Retina (tissue), 1 donor: ENCODE results near the gene ASB3.
"Not testable (repeated sequence)": the region's sequence is repeated elsewhere in the genome, so short reads cannot be mapped to it uniquely, and the experiment has no call there.

Experiments
- DNase-seq: peaks from one replicate; pipeline ENCODE4 v3.0.0-alpha.2; 2016

ASB3 gene, protein sequence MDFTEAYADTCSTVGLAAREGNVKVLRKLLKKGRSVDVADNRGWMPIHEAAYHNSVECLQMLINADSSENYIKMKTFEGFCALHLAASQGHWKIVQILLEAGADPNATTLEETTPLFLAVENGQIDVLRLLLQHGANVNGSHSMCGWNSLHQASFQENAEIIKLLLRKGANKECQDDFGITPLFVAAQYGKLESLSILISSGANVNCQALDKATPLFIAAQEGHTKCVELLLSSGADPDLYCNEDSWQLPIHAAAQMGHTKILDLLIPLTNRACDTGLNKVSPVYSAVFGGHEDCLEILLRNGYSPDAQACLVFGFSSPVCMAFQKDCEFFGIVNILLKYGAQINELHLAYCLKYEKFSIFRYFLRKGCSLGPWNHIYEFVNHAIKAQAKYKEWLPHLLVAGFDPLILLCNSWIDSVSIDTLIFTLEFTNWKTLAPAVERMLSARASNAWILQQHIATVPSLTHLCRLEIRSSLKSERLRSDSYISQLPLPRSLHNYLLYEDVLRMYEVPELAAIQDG

DNA sequence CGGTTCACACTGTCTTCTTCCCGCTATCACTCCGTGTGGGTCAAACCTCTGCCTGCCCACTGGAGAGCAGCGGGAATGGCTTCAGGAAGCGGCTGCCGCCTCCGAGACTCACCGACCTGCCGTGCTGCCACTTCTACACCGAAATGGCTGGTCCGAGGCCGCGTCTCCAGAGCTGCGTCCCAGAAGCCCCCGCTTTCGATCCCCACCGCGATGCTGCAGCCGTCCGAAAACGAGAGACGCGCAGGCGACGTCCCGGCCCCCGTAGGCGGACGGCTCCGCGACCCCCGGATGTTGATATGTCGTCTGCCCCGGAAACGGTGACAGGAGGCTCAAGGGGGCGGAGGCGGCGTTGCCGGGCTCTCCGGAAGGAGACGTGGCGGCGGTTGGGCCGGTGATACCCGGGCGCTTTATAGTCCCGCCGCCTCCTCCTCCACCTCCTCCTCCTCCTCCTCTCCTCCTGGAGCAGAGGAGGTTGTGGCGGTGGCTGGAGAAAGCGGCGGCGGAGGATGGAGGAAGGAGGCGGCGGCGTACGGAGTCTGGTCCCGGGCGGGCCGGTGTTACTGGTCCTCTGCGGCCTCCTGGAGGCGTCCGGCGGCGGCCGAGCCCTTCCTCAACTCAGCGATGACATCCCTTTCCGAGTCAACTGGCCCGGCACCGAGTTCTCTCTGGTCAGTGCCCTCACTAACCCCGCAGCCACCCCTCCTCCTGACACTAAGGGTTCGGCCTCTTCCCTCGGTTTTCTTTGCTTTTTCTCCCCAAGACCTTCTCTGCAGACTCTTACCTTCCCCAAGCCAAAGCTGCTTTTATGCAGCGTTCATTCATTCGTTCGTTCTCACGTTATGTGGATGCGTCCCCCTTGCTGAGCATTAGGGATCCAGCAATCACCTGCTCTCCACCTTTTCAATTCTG is at the start of gene ASB3, which contains the start of gene ERLEC1:
Gene ASB3 (minus strand): TSS at position 249 of the 909 bp plus-strand sequence. CDS start 21,381 bp downstream, outside the sequence.
Gene ERLEC1 (plus strand): TSS at position 340 of the 909 bp plus-strand sequence. CDS start 167 bp downstream, at position 507.
- DNase-seq: peak; percentile 95

DNA sequence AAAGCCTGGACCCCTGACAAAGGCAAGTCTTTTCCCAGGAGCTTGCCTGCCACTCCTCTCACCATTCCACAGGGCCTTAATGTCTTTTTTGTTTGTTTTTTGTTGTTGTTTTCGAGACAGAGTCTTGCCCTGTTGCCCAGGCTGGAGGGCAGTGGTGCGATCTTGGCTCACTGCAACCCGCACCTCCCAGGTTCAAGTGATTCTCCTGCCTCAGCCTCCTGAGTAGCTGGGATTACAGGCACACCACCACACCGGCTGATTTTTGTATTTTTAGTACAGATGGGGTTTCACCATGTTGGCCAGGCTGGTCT is 43.2 kb upstream of the ASB3 start:
- not testable (repeated sequence) for DNase-seq

DNA sequence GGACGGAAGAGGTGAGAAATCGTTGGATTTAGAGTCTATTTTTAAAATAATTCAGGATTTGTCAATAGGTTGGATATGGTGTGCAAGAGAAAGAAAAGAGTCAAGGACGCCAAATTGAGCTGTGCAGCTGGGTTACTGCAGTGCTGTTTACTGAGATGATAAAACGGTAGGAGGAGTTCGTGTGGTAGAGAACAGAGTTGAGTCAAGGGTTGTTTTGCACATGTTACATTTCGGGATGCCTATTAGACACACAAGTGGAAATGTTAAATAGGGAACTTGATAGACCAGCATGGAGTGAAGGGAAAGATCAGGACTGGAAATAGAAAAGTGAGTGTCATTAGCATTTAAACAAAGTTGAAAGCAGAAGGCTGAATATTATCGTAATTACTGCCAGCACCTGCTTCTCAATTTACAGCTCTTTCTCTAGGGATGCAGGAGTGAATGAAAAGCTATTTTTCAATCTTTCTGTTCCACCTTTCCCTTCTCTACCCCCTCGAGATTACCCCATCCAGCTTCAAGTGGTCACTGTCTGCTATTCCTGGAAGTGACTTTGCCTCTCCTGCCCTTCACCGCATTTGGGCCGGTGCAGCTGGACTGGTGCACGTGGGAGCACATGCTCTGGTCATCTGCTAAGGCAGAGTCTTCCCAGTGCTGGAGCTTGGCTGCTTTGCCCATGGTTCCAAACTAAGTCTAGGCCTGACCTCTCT is 42.7 kb upstream of the ASB3 start:
- DNase-seq: no peak

DNA sequence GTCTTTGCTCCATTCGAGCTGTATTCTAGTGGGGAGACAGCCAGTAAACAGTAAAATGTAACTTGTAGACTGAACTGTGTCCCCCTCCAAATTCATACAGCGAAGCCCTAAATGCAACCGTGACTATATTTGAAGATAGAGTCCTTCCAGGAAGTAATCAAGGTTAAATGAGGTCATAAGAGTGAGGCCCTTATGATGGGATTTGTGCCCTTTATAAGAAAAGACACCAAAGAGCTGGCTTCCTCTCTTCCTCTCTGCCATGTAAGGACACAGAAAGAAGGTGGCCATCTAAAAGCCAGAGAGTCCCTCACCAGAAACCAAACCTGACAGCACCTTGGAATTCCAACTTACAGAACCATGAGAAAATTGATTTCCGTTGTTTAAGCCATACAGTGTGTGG is 41.6 kb upstream of the ASB3 start:
- DNase-seq: no peak

DNA sequence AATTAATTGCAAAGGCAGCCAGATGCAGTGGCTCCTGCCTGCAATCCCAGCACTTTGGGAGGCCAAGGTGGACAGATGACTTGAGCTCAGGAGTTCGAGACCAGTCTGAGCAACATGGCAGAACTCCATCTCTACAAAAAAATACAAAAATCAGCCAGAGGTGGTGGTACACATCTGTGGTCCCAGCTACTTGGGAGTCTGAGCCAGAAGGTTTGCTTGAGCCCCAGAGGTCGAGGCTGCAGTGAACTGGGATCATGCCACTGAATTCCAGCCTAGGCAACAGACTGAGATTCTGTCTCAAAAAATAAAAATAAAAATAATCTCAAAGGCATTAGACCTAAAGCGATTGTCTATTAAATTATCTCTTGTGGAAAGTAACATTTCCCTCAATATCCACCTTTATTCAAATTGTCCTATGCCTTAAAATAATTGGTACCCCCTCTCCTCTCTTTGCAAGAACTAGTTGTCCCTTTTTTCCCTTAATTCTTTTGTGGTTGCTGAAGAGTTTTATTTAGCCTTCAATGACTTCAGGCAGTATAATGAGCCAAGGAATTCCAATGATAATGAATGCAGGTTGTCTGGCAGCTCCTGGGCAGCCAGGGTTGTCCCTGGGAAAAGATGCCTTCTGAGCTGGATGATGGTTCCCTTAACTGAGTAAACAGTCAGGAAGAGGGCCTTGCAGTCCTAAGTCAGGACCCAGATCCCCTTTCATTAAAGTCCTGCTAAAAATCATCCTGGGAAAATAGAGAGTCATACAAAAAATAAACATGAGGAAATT is 40.8 kb upstream of the ASB3 start:
- no peak for DNase-seq

DNA sequence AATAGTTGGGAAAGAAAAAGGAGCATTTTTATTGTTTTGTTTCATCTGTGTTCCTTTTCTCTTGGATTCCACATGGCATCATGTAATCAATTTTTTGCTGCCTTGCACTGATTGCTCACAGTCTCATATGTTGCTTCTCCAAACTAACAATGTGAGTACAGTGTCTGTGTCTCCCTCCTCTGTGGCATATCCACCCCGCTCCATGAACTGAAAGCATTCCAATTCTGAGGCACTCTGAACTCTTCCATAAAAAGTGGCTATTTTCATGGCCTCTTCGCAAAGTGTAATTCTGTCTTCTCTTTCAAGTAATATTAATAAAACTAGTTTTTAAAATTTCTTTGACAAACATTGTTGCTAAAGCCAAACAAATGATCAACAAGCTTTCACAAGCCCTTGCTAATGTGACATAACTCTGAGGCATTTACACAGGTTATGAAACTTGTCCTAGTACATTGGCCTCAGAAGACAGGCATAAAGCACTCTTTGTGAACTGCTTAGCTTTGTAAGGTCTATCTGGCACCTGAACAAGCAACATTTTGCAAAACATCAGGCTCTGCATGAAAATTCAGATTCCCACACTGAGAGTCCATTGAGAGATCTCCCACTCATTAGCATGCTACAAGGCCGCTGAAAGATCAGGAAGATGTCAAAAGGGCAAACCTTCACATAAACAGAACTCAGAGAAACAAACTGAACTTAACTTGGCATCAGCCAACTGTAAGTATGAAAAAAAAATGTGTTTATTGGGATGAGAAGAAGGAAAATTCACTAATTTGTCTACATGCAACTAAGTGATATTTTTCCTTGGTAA is 40.0 kb upstream of the ASB3 start:
- DNase-seq: peak; percentile 13

DNA sequence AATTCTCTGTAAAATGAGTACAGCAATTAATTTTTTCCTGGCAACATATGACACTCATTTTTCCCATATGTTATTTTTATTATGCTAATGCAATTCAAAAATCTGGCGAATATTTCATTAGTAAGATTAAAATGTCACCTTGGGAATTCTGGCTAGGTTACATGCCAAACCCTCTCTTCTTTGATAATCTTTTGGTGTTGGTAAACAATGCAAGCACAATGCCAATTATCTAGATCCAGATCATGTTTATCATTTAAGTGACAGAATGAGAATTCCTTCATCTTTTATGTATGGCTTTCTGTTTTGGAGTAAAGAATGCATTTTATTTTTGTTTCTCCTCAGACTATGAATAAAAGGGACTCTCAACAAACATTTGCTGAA is 39.3 kb upstream of the ASB3 start:
- no peak for DNase-seq

DNA sequence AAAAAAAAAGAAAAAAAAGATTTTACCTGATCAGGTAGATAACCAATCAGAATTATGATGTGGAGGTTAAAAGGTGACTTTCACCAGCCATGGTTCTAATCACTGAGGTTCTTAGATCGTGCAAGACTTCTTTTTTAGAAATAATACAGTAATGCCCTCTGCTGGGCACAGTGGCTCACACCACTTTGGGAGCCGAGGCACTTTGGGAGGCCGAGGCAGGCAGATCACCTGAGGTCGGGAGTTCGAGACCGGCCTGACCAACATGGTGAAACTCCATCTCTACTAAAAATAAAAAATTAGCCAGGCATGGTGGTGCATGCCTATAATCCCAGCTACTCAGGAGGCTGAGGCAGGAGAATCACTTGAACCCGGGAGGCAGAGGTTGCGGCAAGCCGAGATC is 36.9 kb upstream of the ASB3 start:
- not testable (repeated sequence) for DNase-seq

DNA sequence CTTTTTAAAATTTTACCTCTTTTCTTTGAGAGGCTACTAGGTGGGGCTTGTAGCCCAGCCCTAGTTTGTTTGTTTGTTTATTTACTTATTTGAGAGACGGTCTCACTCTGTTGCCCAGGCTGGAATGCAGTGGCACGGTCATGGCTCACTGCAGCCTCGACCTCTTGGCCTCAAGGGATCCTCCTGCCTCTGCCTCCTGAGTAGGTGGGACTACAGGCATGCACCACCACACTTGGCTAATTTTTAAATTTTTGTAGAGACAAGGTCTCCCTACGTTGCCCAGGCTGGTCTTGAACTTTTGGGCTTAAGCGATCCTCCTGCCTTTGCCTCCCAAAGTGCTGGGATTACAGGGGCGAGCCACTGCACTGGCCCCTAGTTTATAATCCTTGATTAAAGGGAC is 35.1 kb upstream of the ASB3 start:
- no peak for DNase-seq

DNA sequence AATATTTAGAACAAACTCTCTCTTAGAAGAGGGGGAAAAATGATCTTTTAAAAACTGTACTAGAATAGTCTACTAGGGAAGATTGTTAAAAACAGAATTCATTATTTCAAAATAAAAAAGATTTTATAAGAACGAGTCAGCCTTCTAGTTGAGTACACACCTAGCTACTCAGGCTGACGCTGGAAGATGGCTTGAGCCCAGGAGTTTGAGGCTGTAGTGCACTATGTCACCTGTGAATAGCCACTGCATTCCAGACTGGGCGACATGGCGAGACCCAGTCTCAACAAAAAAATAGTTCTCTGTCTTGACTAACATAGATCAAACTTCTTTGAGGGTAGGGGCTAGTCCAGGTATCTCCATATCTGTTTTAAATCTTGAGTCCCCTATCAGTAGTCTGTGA is 34.0 kb upstream of the ASB3 start:
- no peak for DNase-seq

DNA sequence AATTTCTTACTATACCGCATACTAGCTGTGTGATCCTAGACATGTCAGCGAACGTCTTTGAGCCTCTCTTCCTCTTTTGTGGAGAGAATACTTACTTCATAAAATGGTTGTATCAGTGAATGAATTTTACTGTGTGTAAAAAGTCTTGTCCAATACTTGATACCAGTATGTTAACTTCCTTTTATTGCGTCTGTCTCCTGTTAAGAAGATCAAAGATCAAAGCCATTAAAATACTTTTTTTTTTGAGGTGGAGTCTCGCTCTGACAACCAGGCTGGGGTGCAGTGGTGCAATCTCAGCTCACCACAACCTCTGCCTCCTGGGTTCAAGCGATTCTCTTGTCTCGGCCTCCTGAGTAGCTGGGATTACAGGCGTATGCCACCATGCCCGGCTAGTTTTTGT is 33.3 kb upstream of the ASB3 start:
- no peak for DNase-seq

DNA sequence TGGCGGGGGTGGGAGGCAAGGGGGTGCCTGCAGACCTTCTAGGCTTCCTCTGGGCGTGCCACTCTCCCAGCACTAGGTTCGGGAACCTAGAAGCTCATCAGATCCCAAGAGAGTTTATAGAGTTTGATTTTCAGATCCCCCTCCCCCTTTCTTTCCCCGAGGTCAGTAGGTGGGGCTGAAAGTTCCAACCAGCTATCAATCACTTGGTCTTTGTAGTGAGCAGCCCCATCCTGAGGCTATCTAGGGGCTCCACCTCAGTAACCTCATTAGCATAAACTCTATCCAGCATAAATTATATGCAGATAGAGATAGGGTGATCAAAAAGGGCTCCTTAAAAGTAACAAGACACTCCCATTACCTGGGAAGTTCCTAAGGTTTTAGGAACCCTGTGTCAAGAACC is 32.9 kb upstream of the ASB3 start:
- no peak for DNase-seq

DNA sequence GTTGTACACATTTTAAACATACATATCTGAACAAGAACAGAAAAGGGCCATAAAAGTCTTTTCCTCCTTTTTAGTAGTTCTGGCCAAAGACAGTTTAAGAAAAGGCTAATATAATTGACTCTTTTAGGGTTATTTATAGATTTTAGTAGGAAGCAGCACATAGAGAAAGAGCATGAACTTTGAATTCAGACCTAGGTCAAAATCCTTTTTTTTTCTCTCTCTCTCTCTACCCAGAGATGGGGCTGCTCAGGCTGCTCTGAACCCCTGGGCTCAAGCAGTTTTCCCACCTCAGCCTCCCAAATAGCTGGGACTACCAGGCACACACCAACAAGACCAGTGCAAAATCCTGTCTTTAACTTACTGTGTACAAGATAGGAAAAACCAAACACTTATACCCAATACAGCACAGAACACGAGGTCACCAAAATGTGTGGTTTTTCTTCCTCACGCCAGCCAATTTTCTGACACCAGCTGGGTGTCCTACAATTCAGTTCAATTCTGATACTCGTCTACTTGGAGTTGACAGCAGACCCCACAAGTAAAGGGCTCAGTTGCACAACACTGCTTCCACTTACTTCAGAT is 32.2 kb upstream of the ASB3 start:
- DNase-seq: no peak

DNA sequence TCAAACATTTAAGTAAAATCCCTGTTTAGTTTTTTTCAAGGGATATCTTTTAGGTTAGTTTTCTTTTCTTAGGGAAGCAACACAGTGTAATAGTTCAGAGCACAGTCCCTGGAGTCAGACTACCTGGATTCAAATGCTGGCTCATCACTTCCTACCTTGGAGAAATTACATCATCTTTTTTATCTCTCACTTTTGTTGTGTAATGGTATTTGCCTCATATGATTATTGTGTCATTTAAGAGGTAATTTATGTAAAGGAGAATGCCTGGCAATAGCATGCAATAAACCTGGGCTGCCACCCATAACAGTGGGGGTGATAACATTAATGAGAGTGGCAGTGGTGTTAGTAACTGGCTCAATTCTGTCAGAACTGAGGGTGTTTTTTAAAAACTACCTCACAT is 26.4 kb upstream of the ASB3 start:
- no peak for DNase-seq

DNA sequence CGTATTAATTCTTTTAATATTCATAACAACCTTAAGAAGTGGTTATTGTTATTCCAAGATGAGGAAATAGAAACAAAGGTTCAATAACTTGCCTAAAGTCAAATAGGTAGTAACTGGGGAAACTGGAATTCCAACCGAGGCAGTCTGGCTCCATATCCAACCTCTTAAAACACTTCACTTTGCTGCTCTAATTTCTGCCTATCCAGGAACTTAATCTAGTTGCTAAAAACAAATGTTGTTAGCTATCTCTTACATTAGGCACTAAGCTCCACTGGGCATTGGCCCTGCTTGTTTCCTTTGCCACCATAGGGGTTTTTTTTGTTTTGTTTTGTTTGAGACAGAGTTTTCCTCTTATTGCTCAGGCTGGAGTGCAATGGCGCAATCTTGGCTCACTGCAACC is 24.8 kb upstream of the ASB3 start:
- no peak for DNase-seq

DNA sequence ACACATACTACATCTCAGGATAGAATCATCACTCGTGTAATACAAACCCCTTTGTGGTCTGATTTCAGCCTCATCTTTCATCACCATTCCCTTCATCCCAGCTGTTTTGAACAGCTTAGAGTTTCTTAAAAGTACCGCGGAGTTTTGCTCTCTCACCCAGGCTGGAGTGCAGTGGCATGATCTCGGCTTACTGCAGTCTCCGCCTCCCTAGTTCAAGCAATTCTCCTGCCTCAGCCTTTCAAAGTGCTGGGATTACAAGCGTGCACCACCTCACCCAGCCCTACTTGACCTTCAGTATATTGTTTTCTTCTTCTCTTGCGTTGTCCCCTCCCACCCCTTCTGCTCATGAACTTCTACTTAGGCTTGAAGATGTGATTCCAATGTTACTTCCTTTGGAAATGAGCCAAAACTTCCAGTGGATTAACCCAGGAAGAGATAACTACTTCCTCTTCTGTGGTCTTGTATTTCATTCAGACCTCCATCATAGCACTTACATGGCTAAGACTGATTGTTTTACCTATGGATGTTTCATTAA is 15.9 kb upstream of the ASB3 start:
- DNase-seq: no peak

DNA sequence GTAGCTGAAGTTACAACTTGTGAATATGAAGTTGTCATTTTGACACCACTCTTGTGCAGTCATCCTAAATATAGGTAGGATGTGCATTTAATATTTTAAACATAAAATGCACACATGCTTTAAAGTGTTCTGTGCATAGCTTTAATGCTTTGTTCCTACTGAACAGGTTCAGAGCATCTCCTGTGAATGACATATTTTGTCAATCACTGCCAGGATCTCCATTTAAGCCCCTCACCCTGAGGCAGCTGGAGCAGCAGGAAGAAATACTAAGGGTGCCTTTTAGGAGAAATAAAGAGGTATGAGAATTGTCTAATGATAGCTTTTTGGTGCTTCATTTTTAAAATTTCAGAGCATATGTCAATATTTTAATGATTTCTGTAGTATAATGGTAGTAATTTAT is 14.8 kb upstream of the ASB3 start:
- DNase-seq: no peak

DNA sequence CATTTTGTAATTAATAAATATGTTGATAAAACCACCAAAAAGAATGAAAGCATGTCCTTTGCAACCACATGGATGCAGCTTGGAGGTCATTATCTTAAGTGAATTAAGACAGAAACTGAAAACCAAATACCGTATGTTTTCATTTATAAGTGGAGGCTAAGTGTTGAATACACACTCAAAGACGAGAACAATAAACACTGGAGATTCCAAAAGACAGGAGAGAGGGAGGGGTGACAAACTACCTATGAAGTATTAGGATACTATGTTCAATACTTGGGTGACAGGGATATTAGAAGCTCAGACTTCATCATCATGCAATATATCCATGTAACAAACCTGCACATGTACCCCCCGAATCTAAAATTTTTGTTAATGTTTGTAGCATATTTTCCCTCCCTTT is 7.1 kb upstream of the ASB3 start:
- DNase-seq: no peak

DNA sequence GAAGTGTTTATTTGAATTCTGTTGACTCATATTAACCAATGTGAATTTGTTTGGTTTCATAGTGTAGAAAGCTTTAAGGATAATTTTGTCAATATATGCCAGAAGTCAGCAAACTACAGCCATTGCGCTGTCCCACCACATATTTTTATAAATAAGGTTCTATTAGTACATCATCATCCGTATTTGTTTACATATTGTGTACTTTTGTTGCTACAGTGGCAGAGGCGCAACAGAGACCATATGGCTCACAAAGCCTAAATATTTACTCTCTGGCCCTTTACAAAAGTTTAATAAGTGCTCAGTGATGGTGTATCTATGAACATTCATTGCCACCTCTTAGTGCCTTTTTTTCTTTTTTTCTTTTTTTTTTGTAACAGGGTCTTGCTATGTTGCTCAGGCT is 6.5 kb upstream of the ASB3 start:
- DNase-seq: no peak

DNA sequence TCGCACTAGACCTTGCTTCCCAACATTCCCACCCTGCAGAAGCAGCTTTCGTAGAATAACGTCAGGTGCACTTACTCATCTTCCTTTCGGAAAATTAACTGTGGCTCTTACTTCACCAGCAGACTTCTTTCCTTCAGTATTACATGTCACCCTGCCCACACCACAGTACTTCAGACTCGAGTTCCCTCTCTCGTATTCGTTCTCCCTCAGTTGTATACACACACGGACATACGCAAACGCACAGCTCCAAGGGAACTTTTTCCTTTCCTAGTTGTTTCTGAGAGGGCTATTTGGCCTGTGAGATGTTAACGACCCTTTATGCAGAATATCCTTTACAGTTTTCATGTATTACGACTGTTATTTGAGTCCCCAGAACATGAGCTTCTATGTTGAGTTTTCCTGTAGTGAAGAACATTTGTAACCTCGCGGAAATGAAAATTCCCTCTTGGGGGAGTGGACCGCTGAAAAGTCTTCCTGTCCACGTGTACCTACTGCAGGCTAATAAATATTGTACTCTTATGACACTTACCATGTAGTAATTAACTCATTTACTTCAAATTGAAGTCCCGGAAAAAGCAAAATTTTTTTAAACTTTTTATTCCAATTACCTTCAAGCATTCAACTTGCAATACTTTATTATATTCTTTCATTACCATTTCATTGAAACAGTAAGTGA is 999 bp upstream of the ASB3 start:
- DNase-seq: no peak
